Heart right ventricle (tissue), 16 donors: Measurements from ENCODE around the gene NAXE. TPM values are rescaled to one million over a fixed set of nuclear protein-coding genes. Genes with fewer than 3 reads are reported as not detected.
A peak's percentile ranks its signal among the peaks of the same experiment; 100 is the strongest.

ENCODE experiments used
- ATAC-seq, 8 donors: fragments of 200-7000 bp; cut with Tn5 transposase; one replicate each; pipeline ENCODE4 v1.9.1; 2020; ENCODE audit warnings: mild to moderate bottlenecking in 8 of 8, moderate library complexity in 8 of 8, moderate number of reproducible peaks in 1 of 8
- DNase-seq, 2 donors: peaks; one replicate each; pipeline ENCODE4 v3.0.0-alpha.2; 2020
- H3K27ac ChIP-seq, 10 donors: fragments of 200-600 bp; sonication (generic) in 2 of 10; one replicate each; pipeline versions ENCODE4 v1.5.0 to v1.8.0; 2020 to 2022; ENCODE audit warnings: mild to moderate bottlenecking in 3 of 10
- H3K27me3 ChIP-seq, 7 donors: fragments of 200-600 bp; one replicate each; pipeline ENCODE4 v1.8.0; 2021 to 2022; ENCODE audit warnings: mild to moderate bottlenecking in 2 of 7
- H3K36me3 ChIP-seq, 9 donors: fragments of 200-600 bp; sonication (generic) in 1 of 9; one replicate each; pipeline versions ENCODE4 v1.5.0 to v1.8.0; 2020 to 2022; ENCODE audit warnings: mild to moderate bottlenecking in 2 of 9
- H3K4me1 ChIP-seq, 9 donors: fragments of 200-600 bp; sonication (generic) in 1 of 9; one replicate each; pipeline versions ENCODE4 v1.5.0 to v1.8.0; 2020 to 2022; ENCODE audit warnings: mild to moderate bottlenecking in 4 of 9
- H3K4me3 ChIP-seq, 10 donors: fragments of 200-600 bp; sonication (generic) in 2 of 10; one replicate each; pipeline versions ENCODE4 v1.5.0 to v1.8.0; 2020 to 2022; ENCODE audit warnings: mild to moderate bottlenecking in 7 of 10, moderate library complexity in 2 of 10
- H3K9me3 ChIP-seq, 11 donors: fragments of 200-600 bp in 10 of 11; sonication (generic) in 2 of 11; one replicate each; pipeline versions ENCODE4 v1.5.0 to v1.8.0; 2013 to 2022; ENCODE audit warnings: mild to moderate bottlenecking in 2 of 11, control low read depth in 1 of 11, moderate library complexity in 1 of 11
- CTCF ChIP-seq, 9 donors: fragments of 200-600 bp; sonication (generic) in 2 of 9; IDR thresholded peaks; one replicate each; pipeline versions ENCODE4 v1.5.0 to v1.8.0; 2021 to 2022; ENCODE audit warnings: antibody characterized with exemption in 9 of 9, mild to moderate bottlenecking in 5 of 9, moderate library complexity in 1 of 9
- WGBS, 2 donors: extraction: QIAGEN DNeasy Blood & Tissue Kit; methylation state at CpG; one replicate each; pipeline ENCODE4 v1.1.7; 2013; ENCODE audit warnings: inconsistent platforms in 1 of 2; 5-methylcytosine and 5-hydroxymethylcytosine counted together
- intact Hi-C, 10 donors: fragments of 100-400 bp; cut with DNase I; formaldehyde crosslinking; loops; one replicate each; pipeline versions ENCODE4 v1.11.1 to v1.14.2; 2022
- polyA plus RNA-seq, 2 donors: library from polyadenylated mRNA; stranded (reverse); fragments of 200-250 nt; gene quantifications; one replicate each; pipeline ENCODE4 v1.2.3, GENCODE V29; 2013
- total RNA-seq, 10 donors: library from RNA; stranded (reverse); fragmentation: NEBNext Ultra II Directional in 3 of 10; extraction: Animal tissue kit (Norgen Biotek cat#: 25700) in 3 of 10; gene quantifications; one replicate each; pipeline versions ENCODE4 v1.2.1 to v1.2.4, GENCODE V29; 2021 to 2023
- donor health status: Arrhythmogenic right ventricular cardiomyopathy.
- donor health status: ischemic (EF 13 %, LVEDD 7.1; RV severe dilation, severe dysfunction).
- donor health status: healthy with polysubstance abuse.
- donor health status: DM: no; HTN: yes; CAD: no.
- donor health status: DM: no; HTN: no; CAD: no.
- donor health status: ischemic (EF 25% LVEDD 6.9; RV normal size, moderate dysfunction).
- donor health status: ischemic (EF 25% LVEDD 5.7; RV mildly dilated, moderate dysfunction).
- donor health status: healthy.
- donor health status: DM: yes; HTN: yes; CAD: no.
- donor health status: Ischemic cardiomyopathy.
- donor health status: ischemic (EF 35%, LVEDD 5.7; RV mildly dilated, moderate dysfunction).
- donor health status: nonischemic (EF 11% LVEDD 7.7; RV severe dilation, severe dysfunction).
- donor health status: DM: yes; HTN: yes; CAD: no.
- donor health status: PGD.
- donor health status: ischemic (EF 29% LVEDD 5.4; RV normal size, mild dysfunction).
- donor health status: nonischemic (EF 23%, LVEDD 6.1; RV moderate dilation, normal function).

The NAXE gene
- total and polyA plus RNA-seq, 12 donors = 59.8 to 134 (median 108) TPM

- no peak for DNase-seq
- intact Hi-C loops = no loop called here
- ATAC-seq = no peak
- 79 to 82% methylated on average over 7 of the region's 8 CpGs for WGBS, 2 donors
- Histone ChIP-seq H3K9me3 (no peaks in the 10 kb centered on the region), H3K36me3 (peaks cover 0 to 38% (median 0%) of the 10 kb centered on the region in 9 donors), H3K27ac (no peak overlapping the region), H3K4me1 (peaks cover 0 to 4% (median 0%) of the 10 kb centered on the region in 9 donors), H3K4me3 (no peak overlapping the region), H3K27me3 (no peaks in the 10 kb centered on the region)
- no peak for TF ChIP-seq CTCF (IDR thresholded peaks at IDR 0.05)
These were observed 32.3 kb upstream of the NAXE start for GRCh38 chr1:156559086-156559796.

- Histone ChIP-seq H3K4me1 (peaks cover 0 to 4% (median 0%) of the 10 kb centered on the region in 9 donors), H3K27ac (no peak overlapping the region), H3K27me3 (no peaks in the 10 kb centered on the region), H3K9me3 (no peaks in the 10 kb centered on the region), H3K36me3 (peaks cover 0 to 33% (median 0%) of the 10 kb centered on the region in 9 donors), H3K4me3 (no peak overlapping the region)
- no peak for DNase-seq
- intact Hi-C loops = no loop called here
- ATAC-seq = no peak
- no peak for TF ChIP-seq CTCF (IDR thresholded peaks at IDR 0.05)
- 73 to 75% methylated on average over 5 of the region's 5 CpGs for WGBS, 2 donors
These were observed 31.7 kb upstream of the NAXE start for GRCh38 chr1:156559797-156560385.

GRCh38 chr1:156560585-156561163 is 30.9 kb upstream of the NAXE start:
- ATAC-seq (peak; percentile 29 to 64 (median 48)), DNase-seq (no peak)
- Histone ChIP-seq H3K27me3 (no peaks in the 10 kb centered on the region), H3K4me3 (no peak overlapping the region), H3K4me1 (peaks cover 0 to 4% (median 0%) of the 10 kb centered on the region in 9 donors), H3K27ac (no peak overlapping the region), H3K36me3 (peaks cover 0 to 30% (median 0%) of the 10 kb centered on the region in 9 donors), H3K9me3 (no peaks in the 10 kb centered on the region)
- no peak for TF ChIP-seq CTCF (IDR thresholded peaks at IDR 0.05)
- 70 to 74% methylated on average over 5 of the region's 5 CpGs for WGBS, 2 donors
- intact Hi-C loops = no loop called here

GRCh38 chr1:156565519-156565918 is 26.1 kb upstream of the NAXE start:
- ATAC-seq (no peak), DNase-seq (no peak)
- Histone ChIP-seq H3K27me3 (no peaks in the 10 kb centered on the region), H3K4me3 (no peak overlapping the region), H3K4me1 (peaks cover 0 to 3% (median 0%) of the 10 kb centered on the region in 9 donors), H3K9me3 (no peaks in the 10 kb centered on the region), H3K36me3 (peaks cover 0 to 10% (median 0%) of the 10 kb centered on the region in 9 donors), H3K27ac (no peak overlapping the region)
- TF ChIP-seq CTCF (IDR thresholded peaks at IDR 0.05) = no peak
- WGBS, 2 donors = 92% methylated on average over 2 of the region's 2 CpGs
- intact Hi-C loops = loop anchor here in 1 of 10 donors (5.0 kb wide), 1 partner anchor 38 kb away; no protein-coding TSS in a partner anchor
